DOHH2 (cell line): ENCODE measurements around the gene SCN3B.
A peak's percentile ranks its signal among the peaks of the same experiment; 100 is the strongest.

Experiments
- H3F3A ChIP-seq: fragments of 200-600 bp; sonication (generic), shearing (Covaris generic); 2 replicates; pipeline ENCODE4 v1.6.0; 2016; ENCODE audit warnings: antibody characterized with exemption, mild to moderate bottlenecking; ENCODE audit not compliant: control insufficient read depth, insufficient read depth
- H3K27ac ChIP-seq: fragments of 200-600 bp; sonication (generic); 2 replicates; pipeline ENCODE4 v1.5.1; 2014; ENCODE audit warnings: low read depth, mild to moderate bottlenecking, low read length, moderate library complexity
- H3K27me3 ChIP-seq: fragments of 200-600 bp; sonication (generic); 2 replicates; pipeline ENCODE4 v1.6.1; 2014; ENCODE audit warnings: mild to moderate bottlenecking, low read length, mixed read lengths; ENCODE audit not compliant: control insufficient read depth
- H3K36me3 ChIP-seq: fragments of 200-600 bp; sonication (generic); 2 replicates; pipeline ENCODE4 v1.6.1; 2014; ENCODE audit warnings: mild to moderate bottlenecking, low read length, moderate library complexity, mixed read lengths; ENCODE audit not compliant: control insufficient read depth
- H3K4me1 ChIP-seq: fragments of 200-600 bp; sonication (generic); 2 replicates; pipeline ENCODE4 v1.6.1; 2014; ENCODE audit warnings: mild to moderate bottlenecking, low read length, mixed read lengths; ENCODE audit not compliant: control insufficient read depth
- H3K4me2 ChIP-seq: fragments of 200-600 bp; sonication (generic); 2 replicates; pipeline ENCODE4 v1.6.0; 2014; ENCODE audit warnings: mild to moderate bottlenecking, low read length, moderate library complexity
- H3K4me3 ChIP-seq: fragments of 200-600 bp; sonication (generic); 2 replicates; pipeline ENCODE4 v1.5.1; 2014; ENCODE audit warnings: mild to moderate bottlenecking, low read length, mixed read lengths
- H3K79me2 ChIP-seq: fragments of 200-600 bp; sonication (generic); 2 replicates; pipeline ENCODE4 v1.6.1; 2014; ENCODE audit warnings: mild to moderate bottlenecking, low read length, mixed read lengths; ENCODE audit not compliant: control insufficient read depth
- H3K9me2 ChIP-seq: fragments of 200-600 bp; sonication (generic); replicated peaks from 2 replicates; pipeline ENCODE4 v1.6.1; 2014; ENCODE audit warnings: mild to moderate bottlenecking, low read length, mixed read lengths; ENCODE audit not compliant: control insufficient read depth
- H3K9me3 ChIP-seq: fragments of 200-600 bp; sonication (generic); 2 replicates; pipeline ENCODE4 v1.6.1; 2014; ENCODE audit warnings: antibody characterized with exemption, low read length, mixed read lengths; ENCODE audit not compliant: control insufficient read depth, insufficient read depth
- H4K20me1 ChIP-seq: fragments of 200-600 bp; sonication (generic); 2 replicates; pipeline ENCODE4 v1.6.0; 2014; ENCODE audit warnings: low read depth, mild to moderate bottlenecking, antibody characterized with exemption, low read length, moderate library complexity; ENCODE audit not compliant: control insufficient read depth, insufficient read depth
- EZH2phosphoT487 ChIP-seq: fragments of 200-600 bp; sonication (generic); IDR thresholded peaks from 2 replicates; pipeline ENCODE4 v1.6.1; 2017; ENCODE audit warnings: borderline replicate concordance, mild to moderate bottlenecking, antibody characterized with exemption, low read length, moderate library complexity, mixed read lengths
- TF ChIP-seq, protein P1 (sequence below): fragments of 200-600 bp; sonication (generic); IDR thresholded peaks from one replicate; pipeline ENCODE4 v1.5.1; 2014; ENCODE audit warnings: antibody characterized with exemption, mild to moderate bottlenecking, low read depth, low read length; ENCODE audit not compliant: poor library complexity, severe bottlenecking

SCN3B gene

DNA sequence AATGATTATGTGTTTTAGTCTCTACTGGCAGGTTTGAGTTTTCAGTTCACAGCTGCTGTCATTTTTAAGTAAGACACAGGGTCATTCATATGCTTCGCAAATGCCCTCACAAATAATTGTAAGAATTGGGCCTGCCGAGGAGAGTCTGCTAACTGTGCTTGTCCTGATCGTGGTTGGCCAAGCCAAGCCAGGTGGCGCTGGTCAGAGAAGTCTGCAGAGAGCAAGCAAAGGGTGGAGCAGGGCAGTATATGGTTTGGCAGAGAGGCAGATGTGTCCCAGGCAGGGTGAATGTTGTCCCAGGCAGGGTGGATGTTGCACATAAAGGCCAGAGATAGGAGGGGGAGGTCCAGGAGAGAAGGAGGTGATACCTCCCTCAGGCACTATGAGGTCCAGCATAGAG, 52.7 kb downstream of the SCN3B start:
- Histone ChIP-seq H3K36me3 (no peaks in the 10 kb centered on the region), H3K27ac (no peak overlapping the region), H3K4me3 (no peak overlapping the region), H4K20me1 (no peaks in the 10 kb centered on the region), H3K27me3 (no peaks in the 10 kb centered on the region), H3K9me2 (no peaks in the 10 kb centered on the region), H3F3A (no peaks in the 10 kb centered on the region), H3K79me2 (no peaks in the 10 kb centered on the region), H3K4me2 (no peak overlapping the region), H3K9me3 (no peaks in the 10 kb centered on the region), H3K4me1 (no peaks in the 10 kb centered on the region)
- no peak for TF ChIP-seq EZH2phosphoT487
- TF ChIP-seq, protein P1, sequence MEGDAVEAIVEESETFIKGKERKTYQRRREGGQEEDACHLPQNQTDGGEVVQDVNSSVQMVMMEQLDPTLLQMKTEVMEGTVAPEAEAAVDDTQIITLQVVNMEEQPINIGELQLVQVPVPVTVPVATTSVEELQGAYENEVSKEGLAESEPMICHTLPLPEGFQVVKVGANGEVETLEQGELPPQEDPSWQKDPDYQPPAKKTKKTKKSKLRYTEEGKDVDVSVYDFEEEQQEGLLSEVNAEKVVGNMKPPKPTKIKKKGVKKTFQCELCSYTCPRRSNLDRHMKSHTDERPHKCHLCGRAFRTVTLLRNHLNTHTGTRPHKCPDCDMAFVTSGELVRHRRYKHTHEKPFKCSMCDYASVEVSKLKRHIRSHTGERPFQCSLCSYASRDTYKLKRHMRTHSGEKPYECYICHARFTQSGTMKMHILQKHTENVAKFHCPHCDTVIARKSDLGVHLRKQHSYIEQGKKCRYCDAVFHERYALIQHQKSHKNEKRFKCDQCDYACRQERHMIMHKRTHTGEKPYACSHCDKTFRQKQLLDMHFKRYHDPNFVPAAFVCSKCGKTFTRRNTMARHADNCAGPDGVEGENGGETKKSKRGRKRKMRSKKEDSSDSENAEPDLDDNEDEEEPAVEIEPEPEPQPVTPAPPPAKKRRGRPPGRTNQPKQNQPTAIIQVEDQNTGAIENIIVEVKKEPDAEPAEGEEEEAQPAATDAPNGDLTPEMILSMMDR = no peak

DNA sequence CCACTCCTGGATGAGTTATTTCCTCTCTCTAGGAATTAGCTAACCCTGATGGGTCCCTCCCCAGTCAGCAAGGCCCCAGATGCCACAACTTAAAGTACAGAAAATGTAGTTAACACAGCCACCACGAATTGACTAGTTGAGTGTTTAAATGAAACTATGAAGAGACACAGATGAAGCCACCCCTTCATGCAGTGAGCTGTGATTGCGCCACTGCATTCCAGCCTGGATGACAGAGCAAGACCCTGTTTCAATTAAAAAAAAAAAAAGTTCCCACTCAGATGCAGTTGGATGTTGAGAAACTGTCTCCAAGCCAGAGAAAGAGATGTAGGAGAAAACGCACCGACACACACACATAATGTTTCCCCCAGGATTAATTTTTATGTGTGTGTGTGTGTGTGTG, 53.3 kb downstream of the SCN3B start:
- TF ChIP-seq, protein P1 = no peak
- TF ChIP-seq EZH2phosphoT487 = no peak
- Histone ChIP-seq H3K4me3 (no peak overlapping the region), H4K20me1 (no peaks in the 10 kb centered on the region), H3K9me2 (no peaks in the 10 kb centered on the region), H3K27ac (no peak overlapping the region), H3K79me2 (no peaks in the 10 kb centered on the region), H3K4me2 (no peak overlapping the region), H3K4me1 (no peaks in the 10 kb centered on the region), H3F3A (no peaks in the 10 kb centered on the region), H3K9me3 (no peaks in the 10 kb centered on the region), H3K27me3 (no peaks in the 10 kb centered on the region), H3K36me3 (no peaks in the 10 kb centered on the region)

DNA sequence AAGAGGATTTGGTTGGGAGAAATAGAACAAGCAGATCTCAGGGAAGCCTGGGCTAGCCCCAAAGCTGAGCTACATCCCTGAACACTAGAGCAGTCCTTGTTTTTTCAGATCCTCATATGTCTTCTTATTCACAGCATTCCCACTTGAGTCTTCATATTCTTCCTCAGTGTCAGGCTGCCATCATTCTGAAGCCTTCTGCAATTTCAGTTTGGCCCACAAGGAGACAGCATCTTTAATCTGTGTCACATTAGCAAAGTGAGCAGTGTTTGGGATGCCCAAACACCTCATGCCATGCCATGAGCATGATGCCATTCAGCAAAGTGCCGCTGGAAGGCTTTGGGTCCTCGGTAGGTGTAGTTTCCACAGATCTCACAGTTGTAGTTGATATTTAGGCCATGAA, 56.6 kb downstream of the SCN3B start:
- TF ChIP-seq, protein P1 = peak; percentile 39
- TF ChIP-seq EZH2phosphoT487 = no peak
- no peaks in the 10 kb centered on the region for H3K36me3 ChIP-seq

DNA sequence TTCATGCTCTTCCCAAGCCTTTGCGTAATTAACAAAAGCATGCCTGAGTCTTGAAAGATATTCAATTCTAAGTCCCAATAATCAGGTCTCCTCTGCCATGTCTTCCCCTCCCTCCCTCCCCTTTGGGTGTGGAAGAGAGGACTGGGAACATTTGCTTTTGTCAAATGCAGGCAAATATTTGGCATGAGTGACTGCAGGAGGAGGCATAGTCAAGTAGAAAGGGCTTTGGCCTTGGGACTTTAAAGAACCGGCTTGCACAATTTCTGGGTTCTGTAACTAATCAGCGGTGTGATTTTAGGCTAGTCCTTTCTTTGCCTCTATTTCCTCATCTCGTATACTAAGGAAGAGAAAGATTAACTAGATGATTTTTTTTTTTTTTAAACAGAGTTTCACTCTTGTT, 59.5 kb downstream of the SCN3B start:
- Histone ChIP-seq H3K9me3 (no peaks in the 10 kb centered on the region), H4K20me1 (no peaks in the 10 kb centered on the region), H3K4me1 (no peaks in the 10 kb centered on the region), H3K4me2 (no peak overlapping the region), H3K79me2 (no peaks in the 10 kb centered on the region), H3K36me3 (no peaks in the 10 kb centered on the region), H3K27ac (no peak overlapping the region), H3K4me3 (no peak overlapping the region), H3F3A (no peaks in the 10 kb centered on the region), H3K9me2 (no peaks in the 10 kb centered on the region), H3K27me3 (no peaks in the 10 kb centered on the region)
- no peak for TF ChIP-seq EZH2phosphoT487
- TF ChIP-seq, protein P1 = no peak

More for the DNA sequence above, 56.6 kb downstream of the SCN3B start:
- H4K20me1 ChIP-seq = no peaks in the 10 kb centered on the region
- no peaks in the 10 kb centered on the region for H3K9me3 ChIP-seq
- no peaks in the 10 kb centered on the region for H3K79me2 ChIP-seq
- no peak overlapping the region for H3K4me2 ChIP-seq
- H3K4me1 ChIP-seq = no peaks in the 10 kb centered on the region
- H3K4me3 ChIP-seq = no peak overlapping the region
- H3K9me2 ChIP-seq = no peaks in the 10 kb centered on the region
- H3K27me3 ChIP-seq = no peaks in the 10 kb centered on the region
- H3F3A ChIP-seq = no peaks in the 10 kb centered on the region
- H3K27ac ChIP-seq = no peak overlapping the region
